Measurements from ENCODE around the gene FASN. TPM values are rescaled to one million over a fixed set of nuclear protein-coding genes. Genes with fewer than 3 reads are reported as not detected.
"Not testable (repeated sequence)": the region's sequence is repeated elsewhere in the genome, so short reads cannot be mapped to it uniquely, and the experiment has no call there.

The FASN gene
- total RNA-seq, 1 experiment from 2014 or later, result 36.7 TPM

GRCh38 chr17:82041144-82041814, 56.8 kb downstream of the FASN start:
- DNase-seq (ENCODE audit: low spot score), result no peak

- no peak for DNase-seq (ENCODE audit: low spot score)
Measured at GRCh38 chr17:82039695-82040299, 58.2 kb downstream of the FASN start.

DNA sequence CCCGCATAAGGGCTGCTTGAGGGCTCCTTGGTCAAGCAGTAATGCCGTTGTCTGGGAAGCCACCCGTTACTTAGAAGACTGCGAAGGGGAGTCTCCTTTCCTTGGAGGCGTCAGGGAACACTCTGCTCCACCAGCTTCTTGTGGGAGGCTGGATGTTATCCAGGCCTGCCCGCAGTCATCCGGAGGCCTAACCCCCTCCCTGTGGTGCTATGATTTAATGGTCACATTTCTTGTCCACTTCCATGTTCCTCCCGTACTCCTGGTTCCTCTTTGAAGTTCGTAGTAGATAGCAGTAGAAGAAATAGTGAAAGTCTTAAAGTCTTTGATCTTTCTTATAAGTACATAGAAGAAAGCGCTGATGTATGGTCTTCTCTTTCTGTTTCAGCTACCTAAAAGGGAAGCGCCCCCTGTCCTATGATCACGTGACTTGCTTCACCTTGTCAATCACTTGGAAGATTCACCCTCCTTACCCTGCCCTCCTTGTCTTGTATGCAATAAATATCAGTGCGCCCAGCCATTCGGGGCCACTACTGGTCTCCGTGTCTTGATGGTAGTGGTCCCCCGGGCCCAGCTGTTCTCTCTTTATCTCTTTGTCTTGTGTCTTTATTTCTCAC, 59.1 kb downstream of the FASN start:
- DNase-seq (ENCODE audit: low spot score), result not testable (repeated sequence)

- DNase-seq (ENCODE audit: low spot score), result no peak
Measured at GRCh38 chr17:82037889-82038195, 60.2 kb downstream of the FASN start.

DNA sequence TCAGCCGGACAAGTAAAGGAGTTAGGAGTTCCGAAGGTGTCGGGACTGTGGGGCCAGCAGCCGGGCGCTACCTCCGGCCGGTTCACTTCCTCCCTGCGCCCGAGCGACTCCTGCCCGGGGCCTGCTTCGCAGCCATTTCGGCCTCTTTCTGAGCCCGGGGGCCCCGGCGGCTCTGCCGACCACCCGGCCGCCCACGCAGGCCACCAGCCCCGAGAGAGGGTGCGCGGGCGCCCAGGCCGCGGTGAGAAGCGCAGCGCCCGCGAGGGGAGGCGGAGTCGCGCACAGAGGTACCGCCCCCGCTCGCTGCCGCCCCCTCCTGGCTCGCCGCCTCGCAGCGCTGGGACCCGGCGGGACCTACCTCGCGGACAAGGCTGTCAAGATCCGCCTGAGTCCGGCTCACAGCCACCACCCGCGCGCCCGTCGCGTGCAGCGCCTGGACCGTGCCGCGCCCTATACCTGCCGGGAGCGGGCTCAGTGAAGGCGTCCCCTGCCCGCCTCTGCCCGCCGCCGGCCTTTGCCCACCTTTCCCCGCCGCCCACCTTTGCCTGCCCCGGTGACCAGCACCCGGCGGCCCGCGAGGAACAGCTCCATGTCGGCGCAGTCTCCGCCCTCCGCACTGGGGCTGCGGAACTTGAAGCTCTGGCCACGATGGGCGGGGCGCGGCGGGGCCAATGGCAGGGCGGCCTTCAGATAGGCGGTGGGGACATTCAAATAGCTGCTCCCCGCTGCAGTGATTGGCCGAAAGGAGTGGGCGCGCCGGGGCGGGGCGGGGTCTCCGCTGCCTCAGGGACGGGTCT, 60.7 kb downstream of the FASN start, which contains the start of gene DCXR:
Gene DCXR (minus strand): TSS at position 606 of the 797 bp plus-strand sequence. CDS start 15 bp downstream, at position 591.
- DNase-seq (ENCODE audit: low spot score), result peak; percentile 95

- DNase-seq (ENCODE audit: low spot score), result no peak
Measured at GRCh38 chr17:82036634-82037091, 61.4 kb downstream of the FASN start.

DNA sequence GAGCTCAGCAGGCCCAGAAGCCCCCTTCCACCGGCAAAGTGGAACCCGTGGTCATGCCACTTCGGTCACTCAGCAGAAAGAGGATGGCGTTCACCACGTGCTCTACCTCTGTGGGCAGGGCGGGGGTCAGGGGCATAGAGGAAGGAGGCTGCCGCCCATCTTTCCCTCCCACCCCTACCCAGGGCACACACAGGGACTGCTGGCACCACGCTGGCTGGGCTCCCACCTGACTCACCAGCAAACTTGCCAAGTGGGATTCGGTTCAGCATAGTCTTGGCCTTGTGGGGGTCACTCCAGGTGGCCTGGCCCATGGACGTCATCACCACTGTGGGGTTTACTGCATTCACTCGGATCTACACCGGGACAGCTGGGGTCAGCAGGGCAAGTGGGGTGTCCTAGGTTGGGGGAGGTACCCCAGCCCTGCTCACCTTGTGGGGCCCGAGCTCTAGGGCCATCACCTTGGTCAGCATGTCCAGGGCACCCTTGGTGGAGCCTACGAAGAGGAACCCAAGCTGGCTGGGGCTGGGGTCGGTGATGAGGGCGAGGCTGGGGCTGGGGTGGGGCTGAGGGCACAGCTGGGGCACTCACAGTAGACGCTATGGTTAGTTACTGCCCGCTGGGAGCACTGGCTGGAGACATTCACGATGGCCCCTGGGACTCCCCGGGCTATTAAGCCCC, 61.9 kb downstream of the FASN start:
- no peak for DNase-seq (ENCODE audit: low spot score)

DNA sequence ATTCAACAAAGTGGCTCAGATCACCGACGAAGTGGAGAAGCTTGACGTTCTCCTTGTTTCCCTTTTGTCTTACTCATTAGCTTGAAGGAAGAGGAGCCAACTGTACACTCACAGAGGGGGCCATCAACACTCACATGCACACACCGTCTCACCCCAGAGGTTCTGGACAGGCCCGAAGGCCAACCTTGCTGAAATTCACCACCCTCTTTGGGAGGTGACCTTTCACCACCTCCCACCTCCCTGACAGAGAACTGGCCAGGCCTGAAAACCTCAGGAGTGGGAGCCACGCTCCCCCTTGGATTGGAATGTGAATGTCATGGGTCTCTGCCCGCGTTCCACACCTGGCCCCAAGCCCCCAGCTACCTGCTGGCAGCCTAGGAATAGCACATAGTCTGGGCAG, 62.5 kb downstream of the FASN start:
- DNase-seq (ENCODE audit: low spot score), result no peak

DNA sequence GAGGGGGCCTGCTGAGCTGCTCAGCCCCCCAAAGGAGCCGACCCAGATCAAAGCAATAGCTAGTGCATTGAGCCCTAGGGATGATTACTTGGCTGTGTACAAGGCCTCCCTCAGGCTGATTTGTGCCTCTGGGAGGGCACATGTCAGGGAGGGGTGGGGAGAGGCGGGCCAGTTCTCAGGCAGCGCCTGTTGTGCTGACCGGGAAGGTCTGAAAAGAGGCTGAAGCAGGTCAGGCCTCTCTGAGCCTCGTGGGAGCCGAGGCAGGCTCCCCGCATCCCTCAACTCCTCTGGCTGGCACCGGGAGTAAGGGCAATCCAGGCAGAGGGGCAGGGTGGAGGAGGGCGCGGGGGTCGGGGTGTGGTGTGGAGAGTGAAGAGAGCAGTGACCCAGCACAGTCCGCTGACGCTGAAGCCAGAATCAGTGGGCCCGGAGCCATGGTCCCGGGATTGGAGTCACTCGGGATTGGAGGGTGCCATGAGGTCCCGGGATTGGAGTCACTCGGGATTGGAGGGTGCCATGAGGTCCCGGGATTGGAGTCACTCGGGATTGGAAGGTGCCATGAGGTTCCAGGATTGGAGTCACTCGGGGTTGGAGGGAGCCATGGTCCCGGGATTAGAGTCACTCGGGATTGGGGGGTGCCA, 63.5 kb downstream of the FASN start:
- DNase-seq (ENCODE audit: low spot score), result no peak

DNA sequence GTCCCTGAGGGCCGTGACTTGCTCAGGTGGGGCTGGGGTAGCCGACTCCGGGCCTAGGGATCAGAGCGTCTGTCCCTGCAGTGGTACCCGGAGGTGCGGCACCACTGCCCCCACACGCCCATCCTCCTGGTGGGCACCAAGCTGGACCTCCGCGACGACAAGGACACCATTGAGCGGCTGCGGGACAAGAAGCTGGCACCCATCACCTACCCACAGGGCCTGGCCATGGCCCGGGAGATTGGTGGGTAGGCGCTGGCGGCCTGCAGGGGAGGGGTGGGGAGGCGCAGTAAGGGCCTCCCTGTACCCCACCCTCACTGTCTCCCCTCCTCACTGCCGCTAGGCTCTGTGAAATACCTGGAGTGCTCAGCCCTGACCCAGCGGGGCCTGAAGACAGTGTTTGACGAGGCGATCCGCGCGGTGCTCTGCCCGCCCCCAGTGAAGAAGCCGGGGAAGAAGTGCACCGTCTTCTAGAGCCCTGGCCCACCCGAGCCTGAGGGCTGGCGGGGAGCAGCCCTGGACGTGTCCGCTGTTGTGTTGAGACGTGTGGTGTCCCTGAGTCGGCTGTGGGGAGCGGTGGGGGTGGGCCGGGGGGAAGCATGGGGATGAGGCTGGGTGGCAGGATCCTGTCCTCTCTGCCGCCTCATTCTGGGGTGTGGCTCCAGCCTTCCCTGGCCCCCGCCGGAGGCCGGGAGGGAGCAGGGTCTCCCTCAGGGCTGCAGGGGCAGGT, 64.5 kb downstream of the FASN start:
- no peak for DNase-seq (ENCODE audit: low spot score)

GRCh38 chr17:82031885-82032627, 66.0 kb downstream of the FASN start:
- DNase-seq (ENCODE audit: low spot score), result no peak

DNA sequence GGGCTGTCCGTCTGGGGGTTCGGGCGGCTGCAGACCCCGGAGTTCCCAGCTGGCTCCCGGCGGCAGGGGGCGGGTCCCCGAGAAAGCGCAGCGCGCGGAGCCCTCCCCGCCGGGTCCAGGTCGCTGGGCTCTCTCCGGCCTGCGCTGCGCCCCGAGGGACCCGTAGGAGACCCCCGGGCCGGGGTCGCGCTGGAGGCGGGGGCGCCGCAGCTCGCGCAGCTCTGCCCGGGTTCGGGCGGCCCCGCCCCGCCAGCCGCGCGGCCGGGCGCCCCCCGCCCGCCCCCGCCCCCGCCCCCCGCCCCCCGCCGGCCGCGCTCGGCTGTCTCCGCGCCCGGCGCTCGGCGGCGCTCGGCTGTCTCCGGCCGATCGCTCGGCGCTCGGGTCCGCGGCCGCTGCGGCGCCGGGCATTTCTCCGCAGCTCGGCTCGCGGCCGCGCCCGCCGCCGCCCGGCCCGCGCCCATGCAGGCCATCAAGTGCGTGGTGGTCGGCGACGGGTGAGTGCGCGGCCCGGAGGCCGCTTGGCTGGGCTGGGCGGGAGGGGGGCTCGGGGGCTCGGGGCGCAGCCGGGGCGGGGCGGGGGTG, 66.6 kb downstream of the FASN start, which contains the start of gene RAC3:
Gene RAC3 (plus strand): TSS at position 376 of the 582 bp plus-strand sequence. CDS start 84 bp downstream, at position 460.
- no peak for DNase-seq (ENCODE audit: low spot score)

- peak; percentile 49 for DNase-seq (ENCODE audit: low spot score)
Measured at GRCh38 chr17:82030470-82031302, 67.3 kb downstream of the FASN start.

- no peak for DNase-seq (ENCODE audit: low spot score)
Measured at GRCh38 chr17:82029990-82030469, 68.0 kb downstream of the FASN start.

- no peak for DNase-seq (ENCODE audit: low spot score)
Measured at GRCh38 chr17:82029391-82029790, 68.6 kb downstream of the FASN start.

DNA sequence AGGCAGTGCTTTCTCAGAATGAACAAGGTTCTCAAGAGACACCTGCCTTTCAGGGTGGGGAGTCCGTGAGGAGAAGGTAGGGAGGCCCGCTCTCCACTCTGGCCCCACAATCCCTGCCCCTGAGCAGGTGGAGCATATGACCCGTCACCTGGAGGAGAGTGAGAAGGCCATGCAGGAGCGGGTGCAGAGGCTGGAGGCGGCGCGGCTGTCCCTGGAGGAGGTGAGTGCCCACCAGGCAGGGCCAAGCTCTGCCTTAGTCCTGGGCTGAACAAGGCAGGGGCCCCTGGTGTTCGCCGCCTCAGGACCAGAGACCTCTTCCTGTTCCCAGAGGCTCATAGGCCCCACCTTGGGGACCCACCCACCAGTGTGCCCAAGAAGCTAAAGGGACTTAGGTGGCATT, 69.1 kb downstream of the FASN start:
- DNase-seq (ENCODE audit: low spot score), result no peak
